ENCODE results near the gene VPS33B.
A peak's percentile ranks its signal among the peaks of the same experiment; 100 is the strongest.
"Not testable (repeated sequence)": the region's sequence is repeated elsewhere in the genome, so short reads cannot be mapped to it uniquely, and the experiment has no call there.

The VPS33B gene

GRCh38 chr15:91027677-91028076 is 5.3 kb upstream of the VPS33B start:
- no peak for DNase-seq

GRCh38 chr15:91023720-91024119 is 1.3 kb upstream of the VPS33B start:
- DNase-seq, result no peak

- DNase-seq, result no peak
These were observed 387 bp upstream of the VPS33B start for GRCh38 chr15:91022832-91023129.

- DNase-seq, result no peak
These were observed 799 bp downstream of the VPS33B start for GRCh38 chr15:91021516-91022074.

GRCh38 chr15:91018158-91018557 is 4.2 kb downstream of the VPS33B start:
- DNase-seq, result no peak

- DNase-seq, result no peak
These were observed 4.7 kb downstream of the VPS33B start for GRCh38 chr15:91017716-91018115.

GRCh38 chr15:91013701-91014100 is 8.7 kb downstream of the VPS33B start:
- DNase-seq, result not testable (repeated sequence)

- no peak for DNase-seq
These were observed 15.1 kb downstream of the VPS33B start for GRCh38 chr15:91007266-91007665.

- DNase-seq, result no peak
These were observed 21.2 kb downstream of the VPS33B start for GRCh38 chr15:91001209-91001608.

GRCh38 chr15:90998737-90999136 is 23.7 kb downstream of the VPS33B start:
- no peak for DNase-seq

GRCh38 chr15:90994417-90995311 is 27.7 kb downstream of the VPS33B start, which contains the start of gene PRC1:
TSS of gene PRC1 (minus strand) at chr15:90994535. CDS start at chr15:90994417, 118 bp downstream.
- DNase-seq, result peak; percentile 92

- no peak for DNase-seq
These were observed 28.4 kb downstream of the VPS33B start for GRCh38 chr15:90994059-90994416.

- DNase-seq, result no peak
These were observed 30.7 kb downstream of the VPS33B start for GRCh38 chr15:90991587-90992285.

- DNase-seq, result no peak
These were observed 31.9 kb downstream of the VPS33B start for GRCh38 chr15:90990446-90990845.

- no peak for DNase-seq
These were observed 33.2 kb downstream of the VPS33B start for GRCh38 chr15:90989040-90989768.

- DNase-seq, result no peak
These were observed 34.1 kb downstream of the VPS33B start for GRCh38 chr15:90988296-90988695.

- no peak for DNase-seq
These were observed 34.7 kb downstream of the VPS33B start for GRCh38 chr15:90987561-90988141.

GRCh38 chr15:90986790-90987507 is 35.4 kb downstream of the VPS33B start:
- no peak for DNase-seq

GRCh38 chr15:90982135-90982534 is 40.3 kb downstream of the VPS33B start:
- DNase-seq, result no peak

GRCh38 chr15:90981681-90982080 is 40.7 kb downstream of the VPS33B start:
- no peak for DNase-seq

- DNase-seq, result no peak
These were observed 42.8 kb downstream of the VPS33B start for GRCh38 chr15:90979582-90979981.

- no peak for DNase-seq
These were observed 48.2 kb downstream of the VPS33B start for GRCh38 chr15:90974216-90974615.

Measured in NCI-H446 treated with DMSO at 0.1 percent for 48 hours (cell line).